ENCODE measurements around the gene SPDYA. TPM values are rescaled to one million over a fixed set of nuclear protein-coding genes. Genes with fewer than 3 reads are reported as not detected.

The SPDYA gene
- total RNA-seq, 2 donors from 2014 or later, result 3.0 to 5.3 TPM

- Histone ChIP-seq H3K27ac (peak overlapping the region; percentile 15 to 22), H3K27me3 (replicated peaks; ENCODE audit: insufficient read depth) (no peaks in the 10 kb centered on the region), H3K36me3 (peaks cover 42% of the 10 kb centered on the region), H3K4me1 (ENCODE audit: control insufficient read depth in 1 of 2, low read depth in 2 of 2) (peaks cover 14 to 37% of the 10 kb centered on the region in 2 donors), H3K4me3 (no peak overlapping the region), H3K9me3 (no peaks in the 10 kb centered on the region)
- TF ChIP-seq CTCF (IDR thresholded peaks at IDR 0.05), result no peak
- no peak for ATAC-seq (ENCODE audit: insufficient number of reproducible peaks, low FRiP score, low read depth)
- DNase-seq (ENCODE audit: low spot score), result no peak
These were observed 7.6 kb upstream of the SPDYA start for GRCh38 chr2:28802975-28803429.

GRCh38 chr2:28809927-28810326, 707 bp upstream of the SPDYA start:
- Histone ChIP-seq H3K36me3 (peaks cover 17% of the 10 kb centered on the region), H3K27me3 (replicated peaks; ENCODE audit: insufficient read depth) (no peaks in the 10 kb centered on the region), H3K9me3 (no peaks in the 10 kb centered on the region), H3K4me3 (peak overlapping the region; percentile 78), H3K4me1 (ENCODE audit: control insufficient read depth in 1 of 2, low read depth in 2 of 2) (peaks cover 0 to 9% of the 10 kb centered on the region in 2 donors), H3K27ac (peak overlapping the region in 1 of 2 donors; percentile 43)
- TF ChIP-seq CTCF (IDR thresholded peaks at IDR 0.05), result no peak
- ATAC-seq (ENCODE audit: insufficient number of reproducible peaks, low FRiP score, low read depth) (no peak), DNase-seq (ENCODE audit: low spot score) (no peak)

GRCh38 chr2:28818053-28818452, 7.4 kb downstream of the SPDYA start:
- Histone ChIP-seq H3K36me3 (no peaks in the 10 kb centered on the region), H3K4me3 (no peak overlapping the region), H3K9me3 (no peaks in the 10 kb centered on the region), H3K4me1 (ENCODE audit: control insufficient read depth in 1 of 2, low read depth in 2 of 2) (no peaks in the 10 kb centered on the region), H3K27ac (no peak overlapping the region), H3K27me3 (replicated peaks; ENCODE audit: insufficient read depth) (no peaks in the 10 kb centered on the region)
- DNase-seq (ENCODE audit: low spot score) (no peak), ATAC-seq (ENCODE audit: insufficient number of reproducible peaks, low FRiP score, low read depth) (no peak)
- TF ChIP-seq CTCF (IDR thresholded peaks at IDR 0.05), result no peak

GRCh38 chr2:28821295-28821958, 10.8 kb downstream of the SPDYA start:
- DNase-seq (ENCODE audit: low spot score), result no peak
- peak; percentile 71 for TF ChIP-seq CTCF (IDR thresholded peaks at IDR 0.05)
- H3K27ac ChIP-seq, result no peak overlapping the region
- H3K9me3 ChIP-seq, result no peaks in the 10 kb centered on the region
- no peaks in the 10 kb centered on the region for H3K27me3 ChIP-seq (replicated peaks; ENCODE audit: insufficient read depth)
- no peaks in the 10 kb centered on the region for H3K36me3 ChIP-seq
- H3K4me3 ChIP-seq, result no peak overlapping the region
- H3K4me1 ChIP-seq (ENCODE audit: control insufficient read depth in 1 of 2, low read depth in 2 of 2), result no peaks in the 10 kb centered on the region
- ATAC-seq (ENCODE audit: insufficient number of reproducible peaks, low FRiP score, low read depth), result no peak

GRCh38 chr2:28822036-28822435, 11.4 kb downstream of the SPDYA start:
- no peak for TF ChIP-seq CTCF (IDR thresholded peaks at IDR 0.05)
- Histone ChIP-seq H3K4me3 (no peak overlapping the region), H3K4me1 (ENCODE audit: control insufficient read depth in 1 of 2, low read depth in 2 of 2) (no peaks in the 10 kb centered on the region), H3K27ac (no peak overlapping the region), H3K27me3 (replicated peaks; ENCODE audit: insufficient read depth) (no peaks in the 10 kb centered on the region), H3K36me3 (no peaks in the 10 kb centered on the region), H3K9me3 (no peaks in the 10 kb centered on the region)
- no peak for ATAC-seq (ENCODE audit: insufficient number of reproducible peaks, low FRiP score, low read depth)
- no peak for DNase-seq (ENCODE audit: low spot score)

All from thoracic aorta (tissue), 2 donors.